ENCODE results near the gene ACTN4.

The ACTN4 gene

DNA sequence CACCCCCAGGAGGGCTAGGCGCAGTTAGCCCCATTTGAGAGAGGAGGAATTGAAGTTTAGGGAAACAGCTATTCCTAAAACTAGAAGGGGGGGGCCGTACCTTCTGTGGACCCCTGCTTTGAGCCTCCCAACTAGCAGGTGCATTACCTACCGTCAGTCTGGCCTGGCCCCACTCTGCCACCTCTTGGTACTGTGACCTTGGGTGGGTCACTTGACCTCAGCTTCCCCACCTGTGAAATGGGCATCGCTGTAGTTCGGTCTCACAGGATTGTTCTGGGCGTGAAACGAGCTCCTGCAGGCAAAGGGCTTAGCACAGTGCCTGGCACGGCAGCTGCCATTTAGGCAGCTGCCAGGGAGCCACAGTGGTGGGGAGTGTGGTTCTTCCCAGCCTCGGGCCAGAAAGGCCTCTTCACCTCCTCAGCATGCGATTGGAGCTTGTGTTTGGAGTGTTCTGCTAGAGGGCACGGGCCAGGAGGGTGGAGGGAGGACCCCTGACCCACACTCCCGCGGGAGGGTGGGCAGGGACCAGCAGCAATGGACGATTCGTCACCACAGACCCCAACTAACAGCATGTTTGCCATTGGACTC lies 64.8 kb downstream of the ACTN4 start:
- no peak for DNase-seq

DNA sequence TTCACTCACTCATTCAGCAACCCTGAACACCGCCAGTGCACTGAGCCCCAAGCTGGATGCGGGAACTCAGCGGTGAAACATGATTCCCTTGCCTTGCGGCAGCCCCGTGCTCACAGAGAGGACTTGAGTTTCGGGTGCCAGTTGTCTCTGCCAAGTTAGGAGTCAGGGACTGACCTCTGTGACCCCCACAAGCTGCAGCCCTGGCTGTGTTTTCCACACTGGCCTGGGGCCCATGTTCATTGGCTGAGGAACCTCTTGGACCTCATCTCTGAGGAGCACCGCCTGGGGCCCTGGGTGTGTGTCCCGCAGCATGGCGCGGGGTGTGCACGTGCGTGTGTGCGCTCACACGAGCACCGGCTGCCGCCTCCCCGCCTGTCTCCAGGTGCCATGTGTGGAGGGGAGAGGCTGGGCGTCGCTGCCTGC lies 65.8 kb downstream of the ACTN4 start:
- DNase-seq = no peak

DNA sequence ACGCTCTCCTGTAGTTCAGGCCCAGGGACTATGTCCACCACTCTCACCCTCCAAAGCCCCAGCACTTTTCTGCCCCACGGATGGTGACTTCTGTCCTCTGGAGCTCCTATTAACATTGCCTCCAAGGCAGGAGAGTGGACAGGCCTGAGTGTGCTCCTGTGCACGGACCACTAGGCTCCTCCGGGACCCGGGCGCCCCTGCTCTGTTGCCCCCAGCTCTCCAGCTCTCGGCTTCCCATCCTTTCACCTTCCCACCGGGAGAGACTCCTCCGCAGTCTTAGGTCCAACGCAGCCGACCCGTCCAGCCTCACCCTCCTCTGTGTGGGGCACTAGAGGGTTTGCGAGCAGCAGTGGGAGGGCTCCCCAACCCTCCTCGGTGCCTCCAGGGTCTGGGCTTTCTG lies 66.4 kb downstream of the ACTN4 start:
- no peak for DNase-seq

DNA sequence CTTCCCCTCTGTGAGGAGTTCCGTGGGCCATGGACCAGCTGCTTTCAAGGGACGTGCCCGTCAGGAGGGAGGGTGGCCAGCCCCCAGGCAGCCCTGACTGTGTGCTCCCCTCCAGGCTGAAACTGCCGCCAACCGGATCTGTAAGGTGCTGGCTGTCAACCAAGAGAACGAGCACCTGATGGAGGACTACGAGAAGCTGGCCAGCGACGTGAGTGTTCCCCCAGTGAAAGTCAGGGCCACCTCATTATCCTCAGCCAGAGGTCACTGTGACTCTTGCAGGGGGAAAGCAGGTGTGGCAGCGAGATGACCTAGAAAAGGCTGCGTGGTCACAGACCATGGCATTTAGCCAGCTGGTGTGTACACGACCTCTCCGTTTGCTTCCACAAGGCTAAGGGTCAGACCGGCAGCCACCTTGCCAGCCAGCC lies 66.9 kb downstream of the ACTN4 start:
- DNase-seq = no peak

DNA sequence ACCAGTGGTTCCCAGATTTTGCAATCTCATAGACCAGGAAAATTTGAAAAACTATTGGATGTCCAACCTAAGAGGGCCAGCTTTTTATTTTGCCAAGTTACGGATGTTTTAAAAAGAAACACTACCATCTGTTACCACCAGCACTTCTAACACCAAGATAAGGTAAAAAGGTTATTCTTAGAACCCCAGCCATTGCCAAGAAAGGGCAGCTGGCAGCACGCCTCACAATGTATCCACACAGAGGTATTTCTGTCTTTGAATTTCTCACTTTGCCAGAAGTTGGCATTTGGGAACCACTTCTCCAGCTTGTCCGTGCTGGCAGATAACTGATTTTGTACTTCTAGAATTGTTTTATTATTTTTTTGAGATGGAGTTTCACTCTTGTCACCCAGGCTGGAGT lies 68.1 kb downstream of the ACTN4 start:
- DNase-seq = no peak

DNA sequence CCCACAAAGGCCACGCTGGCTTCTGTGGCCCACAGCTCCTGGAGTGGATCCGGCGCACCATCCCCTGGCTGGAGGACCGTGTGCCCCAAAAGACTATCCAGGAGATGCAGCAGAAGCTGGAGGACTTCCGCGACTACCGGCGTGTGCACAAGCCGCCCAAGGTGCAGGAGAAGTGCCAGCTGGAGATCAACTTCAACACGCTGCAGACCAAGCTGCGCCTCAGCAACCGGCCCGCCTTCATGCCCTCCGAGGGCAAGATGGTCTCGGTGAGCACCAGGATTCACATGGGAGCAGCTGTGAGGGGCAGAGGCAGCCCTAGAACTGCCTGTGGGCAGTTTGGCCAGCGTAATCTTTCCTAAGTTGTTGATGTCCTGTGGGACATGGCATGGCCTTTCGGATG lies 69.6 kb downstream of the ACTN4 start:
- no peak for DNase-seq

DNA sequence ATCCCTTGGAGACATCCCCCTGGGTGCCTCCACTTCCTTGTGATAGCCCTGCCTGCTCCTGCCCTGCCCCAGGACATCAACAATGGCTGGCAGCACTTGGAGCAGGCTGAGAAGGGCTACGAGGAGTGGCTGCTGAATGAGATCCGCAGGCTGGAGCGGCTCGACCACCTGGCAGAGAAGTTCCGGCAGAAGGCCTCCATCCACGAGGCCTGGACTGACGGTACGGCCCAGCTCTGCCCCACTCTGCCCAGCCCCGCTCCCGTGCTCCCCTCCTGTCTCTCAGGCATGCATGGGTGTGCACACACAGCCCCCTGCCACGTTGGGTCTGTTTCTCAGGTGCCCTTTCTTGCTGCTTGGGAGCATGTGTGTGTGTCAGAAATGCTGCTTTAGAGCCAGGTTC lies 70.4 kb downstream of the ACTN4 start:
- DNase-seq = no peak

DNA sequence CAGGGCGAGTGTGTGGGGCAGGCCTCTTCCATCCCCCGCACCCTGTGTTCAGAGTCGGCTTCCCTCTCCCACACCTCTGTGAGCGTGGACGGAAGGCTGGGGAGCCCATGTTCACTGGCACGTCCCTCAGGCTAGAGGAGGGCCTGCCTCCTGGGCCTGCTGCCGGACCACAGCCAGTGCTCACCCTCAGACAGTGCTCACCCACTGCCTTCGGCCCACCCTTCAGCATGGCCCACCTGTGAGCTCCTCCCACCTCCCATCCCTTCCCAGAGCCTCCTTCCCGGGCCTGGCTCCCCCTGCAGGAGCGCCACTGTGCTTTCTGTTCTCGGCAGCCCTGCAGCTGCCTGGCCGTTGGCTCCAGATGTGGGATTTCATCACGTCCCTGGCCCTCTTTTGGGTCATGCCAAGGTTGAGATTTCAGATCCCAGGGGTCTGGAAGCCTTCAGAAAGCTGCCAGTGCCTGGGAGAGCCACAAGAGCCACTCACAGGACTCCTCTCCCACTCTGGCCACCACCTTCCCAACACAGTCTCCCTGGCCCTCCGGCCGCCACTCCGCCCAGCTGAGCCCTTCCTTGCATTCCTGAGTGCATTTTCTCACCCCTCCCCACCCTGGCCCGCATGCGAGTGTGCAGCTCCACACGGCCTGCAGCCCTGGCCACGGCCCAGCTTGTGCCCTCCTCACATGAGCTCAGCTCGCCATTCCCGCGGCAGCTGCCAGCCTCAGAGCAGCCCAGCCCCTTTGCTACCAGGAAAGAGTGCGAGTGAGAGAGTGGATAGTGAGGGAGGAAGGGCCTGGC lies 71.5 kb downstream of the ACTN4 start:
- DNase-seq = no peak

DNA sequence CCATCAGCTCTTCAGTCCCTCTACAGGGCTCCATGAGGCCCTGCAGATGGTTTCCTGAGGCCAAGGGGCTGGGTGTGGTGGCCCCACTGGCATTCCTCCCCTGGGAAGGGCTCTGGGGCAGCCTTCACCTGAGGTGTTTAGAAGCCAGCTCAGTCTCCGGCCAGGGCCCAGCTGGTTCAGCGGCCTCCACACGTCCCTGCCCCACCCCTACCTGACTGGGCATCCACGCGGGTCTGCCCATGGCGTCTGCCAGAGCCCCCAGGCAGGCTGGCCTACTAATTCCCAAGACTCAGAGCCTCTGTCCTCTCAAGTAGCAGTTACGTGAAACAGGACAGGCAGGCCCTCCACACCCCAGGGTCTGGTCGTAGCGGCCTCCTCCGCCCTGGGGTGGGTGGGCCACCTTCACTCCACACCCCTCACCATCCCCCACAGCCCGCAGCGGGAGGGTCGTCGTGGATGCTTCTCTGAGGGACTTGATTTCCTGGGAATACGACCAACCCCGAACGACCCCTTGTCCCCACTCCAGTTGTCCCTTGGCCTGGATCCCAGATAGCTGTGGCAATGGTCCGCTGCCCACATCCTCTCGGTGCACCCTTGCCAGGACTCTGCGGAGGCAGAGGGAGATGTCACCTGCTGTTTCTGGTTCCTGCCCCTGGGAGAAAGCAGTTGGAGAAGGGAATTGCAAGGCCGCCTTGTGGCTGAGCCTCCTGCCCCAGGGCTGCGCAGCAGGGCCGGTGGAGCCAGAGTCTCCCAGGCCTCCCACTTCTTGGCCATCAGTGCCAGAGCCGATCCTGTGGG lies 72.5 kb downstream of the ACTN4 start:
- no peak for DNase-seq

DNA sequence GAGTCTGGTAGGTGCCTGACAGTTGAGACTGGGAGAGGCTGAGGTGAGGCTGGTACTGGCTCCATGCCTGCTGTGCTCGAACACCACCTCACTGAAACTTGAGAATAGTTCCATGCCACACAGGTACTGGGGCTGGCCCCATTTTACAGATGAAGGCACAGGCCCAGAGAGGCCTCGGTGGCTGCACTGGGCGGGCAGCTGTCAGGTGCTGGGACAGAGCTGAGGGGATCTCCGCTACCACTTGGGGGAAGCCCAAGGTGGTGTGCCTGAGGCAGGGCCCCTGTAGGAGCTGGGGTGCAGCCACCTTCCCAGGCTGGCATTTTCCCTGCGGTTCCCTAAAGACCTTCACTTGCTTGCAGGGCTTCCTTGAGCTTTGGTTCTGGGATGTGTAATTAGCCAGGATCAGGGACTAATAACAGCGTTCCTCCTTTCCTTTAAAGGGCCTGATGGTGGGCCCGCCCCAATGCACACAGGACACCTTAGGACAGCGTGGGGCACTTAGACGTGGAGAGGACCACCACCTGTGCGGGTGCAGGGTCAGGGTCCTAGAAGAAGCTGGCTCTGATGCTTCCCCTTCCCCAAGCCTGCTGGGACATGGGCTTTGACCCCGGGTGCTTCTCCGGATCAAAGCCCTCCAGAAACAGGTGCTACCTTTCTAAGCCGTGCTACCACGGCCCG lies 73.2 kb downstream of the ACTN4 start:
- no peak for DNase-seq

DNA sequence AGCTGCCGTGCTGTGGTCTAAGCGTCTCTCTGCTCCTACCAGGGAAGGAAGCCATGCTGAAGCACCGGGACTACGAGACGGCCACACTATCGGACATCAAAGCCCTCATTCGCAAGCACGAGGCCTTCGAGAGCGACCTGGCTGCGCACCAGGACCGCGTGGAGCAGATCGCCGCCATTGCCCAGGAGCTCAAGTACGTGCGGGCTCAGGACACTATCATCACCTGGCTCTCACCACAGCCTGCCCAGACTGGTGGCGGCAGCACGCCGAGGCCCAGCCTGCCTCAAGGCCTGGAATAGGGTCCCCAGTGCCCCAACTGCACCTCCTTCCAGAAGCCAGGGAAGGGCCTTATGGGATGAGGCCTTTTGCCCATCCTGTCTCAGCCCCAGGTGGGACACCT lies 74.0 kb downstream of the ACTN4 start:
- DNase-seq = no peak

DNA sequence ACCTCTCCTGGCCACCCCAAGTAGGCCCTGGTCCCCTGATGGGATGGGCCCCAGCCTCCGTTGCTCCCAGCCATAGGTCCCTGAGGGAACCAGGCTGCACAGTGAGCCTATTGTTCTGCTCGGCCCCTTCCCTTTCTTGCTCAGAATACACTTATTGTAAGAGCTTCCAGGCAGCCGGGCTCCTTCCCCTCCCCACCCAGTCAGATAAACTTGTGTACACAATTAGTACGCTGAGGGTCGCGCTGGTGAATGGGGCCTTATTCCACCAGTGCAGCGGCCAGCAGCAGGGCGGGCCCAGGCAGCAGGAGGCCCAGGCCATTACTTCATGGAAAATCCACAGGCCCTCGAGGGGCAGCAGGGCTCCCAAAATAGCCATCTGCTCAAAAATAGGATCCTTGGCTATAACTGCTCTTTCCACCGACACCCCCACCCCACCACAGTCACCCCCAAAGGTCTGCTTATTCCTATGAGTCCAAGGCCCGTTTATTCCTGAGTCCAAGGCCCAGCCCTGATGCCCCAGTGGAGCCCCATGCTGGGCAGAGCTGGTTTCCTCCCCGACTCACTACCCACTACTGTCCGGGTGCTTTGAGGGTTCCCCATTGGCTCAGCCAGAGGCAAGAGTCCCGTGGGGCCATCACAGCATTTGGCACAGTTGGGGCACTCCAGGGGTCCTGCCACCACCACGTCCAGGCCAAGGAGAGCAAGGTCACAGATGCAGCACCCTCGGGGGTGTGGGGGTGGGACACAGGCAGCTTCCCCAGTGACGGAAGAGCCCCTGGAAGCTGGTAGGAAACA lies 74.7 kb downstream of the ACTN4 start:
- no peak for DNase-seq

DNA sequence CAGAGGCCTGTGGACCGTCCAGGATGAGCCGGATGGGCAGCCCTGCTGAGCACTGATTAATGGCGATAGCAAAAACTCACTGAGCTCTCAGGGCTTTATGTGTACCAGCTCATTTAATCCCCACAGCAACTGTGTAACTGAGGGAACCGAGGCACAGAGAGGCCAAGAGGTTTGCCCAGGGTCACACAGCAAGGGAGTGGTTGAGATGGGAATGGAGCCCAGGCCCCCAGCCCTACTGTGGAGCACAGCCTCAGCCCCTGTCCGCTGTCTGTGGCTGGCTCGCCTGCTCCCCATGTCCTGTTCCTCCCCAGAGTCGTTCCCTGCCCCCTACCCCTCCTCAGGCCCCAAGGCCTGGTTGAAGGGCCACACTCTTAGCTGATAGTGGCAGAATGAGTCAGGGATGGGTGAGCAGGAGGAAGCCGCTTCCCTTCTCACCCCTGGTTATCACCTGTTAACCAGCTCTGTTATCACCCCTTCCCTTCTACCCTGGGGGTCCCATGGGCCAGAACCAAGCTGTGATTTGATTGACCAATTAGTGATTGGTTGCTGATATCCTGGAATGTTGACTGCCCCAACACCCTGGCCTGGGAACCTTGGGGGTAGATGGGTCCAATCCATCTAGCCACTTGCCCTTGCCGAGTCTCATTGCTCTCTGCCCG lies 75.6 kb downstream of the ACTN4 start:
- DNase-seq = no peak

DNA sequence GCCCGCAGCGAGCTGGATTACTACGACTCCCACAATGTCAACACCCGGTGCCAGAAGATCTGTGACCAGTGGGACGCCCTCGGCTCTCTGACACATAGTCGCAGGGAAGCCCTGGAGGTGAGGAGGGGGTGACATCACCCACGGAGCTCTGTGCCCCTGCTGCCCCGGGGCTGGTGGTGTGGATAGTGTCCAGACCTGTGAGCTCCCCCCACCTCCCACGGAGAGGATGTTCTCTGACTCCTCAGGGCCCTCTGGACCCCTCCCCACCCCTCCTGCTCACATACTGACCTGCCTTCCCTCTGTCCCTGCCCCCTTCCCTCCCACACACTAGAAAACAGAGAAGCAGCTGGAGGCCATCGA lies 76.1 kb downstream of the ACTN4 start:
- no peak for DNase-seq

DNA sequence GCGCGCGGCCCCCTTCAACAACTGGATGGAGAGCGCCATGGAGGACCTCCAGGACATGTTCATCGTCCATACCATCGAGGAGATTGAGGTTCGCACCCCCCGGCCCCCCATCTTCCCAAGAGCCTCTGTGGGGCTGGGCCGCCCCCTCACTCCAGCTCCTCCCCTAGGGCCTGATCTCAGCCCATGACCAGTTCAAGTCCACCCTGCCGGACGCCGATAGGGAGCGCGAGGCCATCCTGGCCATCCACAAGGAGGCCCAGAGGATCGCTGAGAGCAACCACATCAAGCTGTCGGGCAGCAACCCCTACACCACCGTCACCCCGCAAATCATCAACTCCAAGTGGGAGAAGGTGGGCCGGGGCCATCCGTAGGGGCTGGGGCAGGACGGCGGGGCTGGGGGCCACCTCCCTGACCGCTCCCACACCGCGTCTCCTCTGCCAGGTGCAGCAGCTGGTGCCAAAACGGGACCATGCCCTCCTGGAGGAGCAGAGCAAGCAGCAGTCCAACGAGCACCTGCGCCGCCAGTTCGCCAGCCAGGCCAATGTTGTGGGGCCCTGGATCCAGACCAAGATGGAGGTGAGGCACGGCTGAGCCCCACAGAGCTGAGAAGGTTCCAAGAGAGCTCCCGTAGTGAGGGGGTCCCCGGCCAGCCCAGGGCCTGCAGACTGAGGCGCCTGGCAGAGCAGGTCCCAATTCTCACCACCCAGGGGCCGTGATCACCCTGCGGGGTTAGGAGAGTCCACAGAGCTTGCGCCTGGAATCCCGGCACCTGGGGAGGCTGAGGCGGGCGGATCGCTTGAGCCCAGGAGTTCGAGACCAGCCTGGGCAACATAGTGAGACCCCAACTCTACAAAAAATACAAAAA lies 76.8 kb downstream of the ACTN4 start:
- no peak for DNase-seq

DNA sequence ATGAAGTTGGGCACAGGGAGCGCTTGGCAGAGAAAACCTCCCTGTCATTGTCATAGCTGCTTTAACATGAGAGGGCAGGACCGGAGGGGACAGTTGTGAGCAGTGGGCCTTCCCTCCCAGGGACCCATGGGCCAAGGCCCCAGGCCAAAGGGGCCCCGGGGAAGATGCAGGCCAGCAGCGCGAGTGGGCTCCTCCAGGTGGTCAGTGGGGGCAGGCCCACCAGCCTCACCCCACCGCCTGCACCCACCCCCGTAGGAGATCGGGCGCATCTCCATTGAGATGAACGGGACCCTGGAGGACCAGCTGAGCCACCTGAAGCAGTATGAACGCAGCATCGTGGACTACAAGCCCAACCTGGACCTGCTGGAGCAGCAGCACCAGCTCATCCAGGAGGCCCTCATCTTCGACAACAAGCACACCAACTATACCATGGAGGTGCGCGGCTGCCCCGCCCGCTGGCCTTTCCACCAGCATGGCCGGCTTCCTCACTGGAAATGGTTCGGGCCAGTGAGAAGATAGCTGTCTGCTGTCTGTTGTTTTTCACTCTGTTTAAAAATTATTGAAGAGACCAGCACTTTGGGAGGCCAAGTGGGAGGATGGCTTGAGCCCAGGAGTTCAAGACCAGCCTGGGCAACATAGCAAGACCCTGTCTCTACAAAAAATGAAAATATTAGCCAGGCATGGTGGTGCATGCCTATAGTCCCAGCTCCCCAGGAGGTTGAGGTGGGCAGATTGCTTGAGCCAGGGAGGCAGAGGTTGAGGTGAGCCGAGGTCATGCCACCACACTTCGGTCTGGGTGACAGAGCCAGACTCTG lies 78.2 kb downstream of the ACTN4 start:
- no peak for DNase-seq

DNA sequence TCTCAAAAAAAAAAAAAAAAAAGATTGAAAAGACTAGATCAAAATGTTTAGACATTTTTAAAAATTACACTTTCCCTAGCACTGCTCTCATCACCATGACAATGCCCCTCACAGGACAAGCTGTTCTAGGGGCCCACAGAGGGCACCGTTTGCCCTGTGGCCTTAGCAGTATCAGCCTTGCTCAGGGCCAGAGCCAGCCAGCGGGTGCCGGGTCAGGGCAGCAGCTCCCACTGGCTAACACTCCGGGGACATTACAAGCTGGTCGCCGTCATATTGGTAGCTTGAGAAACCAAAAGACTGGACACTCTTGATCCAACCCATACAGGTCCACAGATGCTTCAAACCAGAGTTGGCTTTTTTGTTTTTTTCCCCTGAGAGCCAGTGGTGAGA lies 78.8 kb downstream of the ACTN4 start:
- no peak for DNase-seq

DNA sequence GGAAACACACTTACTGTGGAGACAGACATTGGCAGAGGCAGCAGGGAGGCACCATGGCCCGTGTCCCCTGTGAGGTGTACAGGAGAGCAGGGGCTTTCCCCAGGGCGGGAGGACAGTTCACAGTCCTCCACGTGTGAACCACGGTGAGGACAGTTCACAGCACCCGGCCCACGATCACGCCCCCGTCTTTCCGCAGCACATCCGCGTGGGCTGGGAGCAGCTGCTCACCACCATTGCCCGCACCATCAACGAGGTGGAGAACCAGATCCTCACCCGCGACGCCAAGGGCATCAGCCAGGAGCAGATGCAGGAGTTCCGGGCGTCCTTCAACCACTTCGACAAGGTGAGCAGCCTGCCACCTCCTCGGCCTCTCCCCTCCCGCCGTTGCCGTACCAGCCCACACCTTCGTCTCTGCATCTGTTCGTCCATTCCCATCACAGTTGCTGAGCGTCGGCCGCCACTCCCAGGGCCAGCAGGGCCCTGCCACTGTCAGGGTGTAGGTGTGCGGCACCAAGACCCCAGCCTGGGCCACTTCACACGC lies 79.4 kb downstream of the ACTN4 start:
- no peak for DNase-seq

DNA sequence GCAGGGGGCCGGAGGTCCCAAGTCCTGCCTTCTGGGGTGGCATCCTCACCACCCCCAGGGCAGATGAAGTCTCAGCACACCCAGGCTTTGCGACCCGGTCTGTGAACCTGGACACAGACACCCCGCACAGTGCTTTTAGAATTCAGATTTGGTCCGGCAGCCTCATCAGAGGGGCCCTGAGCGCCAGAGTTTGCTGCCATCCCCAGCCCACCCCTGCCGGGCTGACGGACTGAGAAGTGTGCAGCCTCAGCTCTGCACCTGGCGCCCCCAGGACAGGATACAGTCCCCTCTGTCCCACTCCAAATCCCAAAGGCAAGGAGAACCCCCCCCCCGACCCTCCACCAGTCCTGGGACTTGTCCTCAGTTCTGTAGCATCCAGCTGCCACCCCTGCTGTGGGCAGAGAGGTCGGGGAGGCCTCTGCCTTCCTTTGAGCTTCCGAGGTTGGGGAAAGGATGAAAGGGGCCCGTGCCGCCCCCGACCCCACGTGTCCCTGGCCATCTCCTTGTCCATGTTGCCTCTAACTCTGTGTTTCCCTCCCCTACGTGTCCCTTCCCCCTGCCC lies 79.9 kb downstream of the ACTN4 start:
- DNase-seq = no peak
